Measurements from ENCODE around the gene CCNB1IP1.
"Not testable (repeated sequence)": the region's sequence is repeated elsewhere in the genome, so short reads cannot be mapped to it uniquely, and the experiment has no call there.

CCNB1IP1 gene

GRCh38 chr14:20341646-20342045 lies 8.6 kb upstream of the CCNB1IP1 start:
- no peak for ATAC-seq
- TF ChIP-seq ISL1 (CRISPR knock-in tag; IDR thresholded peaks at IDR 0.05) (no peak), TSHZ2 (CRISPR knock-in tag; IDR thresholded peaks at IDR 0.05) (no peak), TOX (CRISPR knock-in tag; IDR thresholded peaks at IDR 0.05; ENCODE audit: borderline replicate concordance) (no peak), ZFP3 (CRISPR knock-in tag; IDR thresholded peaks at IDR 0.05) (no peak), OSR1 (CRISPR knock-in tag; IDR thresholded peaks at IDR 0.05) (no peak), SNAI2 (CRISPR knock-in tag; IDR thresholded peaks at IDR 0.05) (no peak), CSDC2 (CRISPR knock-in tag; IDR thresholded peaks at IDR 0.05) (no peak), PATZ1 (CRISPR knock-in tag; IDR thresholded peaks at IDR 0.05; ENCODE audit: borderline replicate concordance) (no peak), ZNF70 (CRISPR knock-in tag; IDR thresholded peaks at IDR 0.05) (no peak), ESRRG (CRISPR knock-in tag; IDR thresholded peaks at IDR 0.05) (no peak), ZNF8 (CRISPR knock-in tag; IDR thresholded peaks at IDR 0.05) (no peak), RARB (CRISPR knock-in tag; IDR thresholded peaks at IDR 0.05) (no peak), ZFP30 (CRISPR knock-in tag; IDR thresholded peaks at IDR 0.05) (no peak), GLIS3 (CRISPR knock-in tag; IDR thresholded peaks at IDR 0.05) (no peak)

- not testable (repeated sequence) for ATAC-seq
Measured at GRCh38 chr14:20341032-20341431, 8.0 kb upstream of the CCNB1IP1 start.

- ATAC-seq, result no peak
- TF ChIP-seq ISL1 (CRISPR knock-in tag; IDR thresholded peaks at IDR 0.05), result no peak
- TF ChIP-seq ZC3H10 (CRISPR knock-in tag; IDR thresholded peaks at IDR 0.05), result no peak
- TF ChIP-seq PATZ1 (CRISPR knock-in tag; IDR thresholded peaks at IDR 0.05; ENCODE audit: borderline replicate concordance), result no peak
- no peak for TF ChIP-seq RARB (CRISPR knock-in tag; IDR thresholded peaks at IDR 0.05)
- TF ChIP-seq PPARA (CRISPR knock-in tag; IDR thresholded peaks at IDR 0.05; ENCODE audit: borderline replicate concordance), result no peak
- no peak for TF ChIP-seq ESRRG (CRISPR knock-in tag; IDR thresholded peaks at IDR 0.05)
- TF ChIP-seq ZNF565 (CRISPR knock-in tag; conservative IDR thresholded peaks at IDR 0.05; ENCODE audit: low read depth), result no peak
- no peak for TF ChIP-seq TSHZ2 (CRISPR knock-in tag; IDR thresholded peaks at IDR 0.05)
- TF ChIP-seq CREB5 (CRISPR knock-in tag; IDR thresholded peaks at IDR 0.05; ENCODE audit: low read depth), result no peak
- no peak for TF ChIP-seq POU6F1 (CRISPR knock-in tag; IDR thresholded peaks at IDR 0.05; ENCODE audit: borderline replicate concordance, low read depth)
- no peak for TF ChIP-seq CSDC2 (CRISPR knock-in tag; IDR thresholded peaks at IDR 0.05)
- TF ChIP-seq ZNF8 (CRISPR knock-in tag; IDR thresholded peaks at IDR 0.05), result no peak
- no peak for TF ChIP-seq GLIS3 (CRISPR knock-in tag; IDR thresholded peaks at IDR 0.05)
- no peak for TF ChIP-seq CSRNP3 (CRISPR knock-in tag; IDR thresholded peaks at IDR 0.05)
- no peak for TF ChIP-seq ZNF70 (CRISPR knock-in tag; IDR thresholded peaks at IDR 0.05)
- TF ChIP-seq TCF4 (CRISPR knock-in tag; IDR thresholded peaks at IDR 0.05; ENCODE audit: borderline replicate concordance), result no peak
- TF ChIP-seq SNAI2 (CRISPR knock-in tag; IDR thresholded peaks at IDR 0.05), result no peak
- TF ChIP-seq ZFP3 (CRISPR knock-in tag; IDR thresholded peaks at IDR 0.05), result no peak
Measured at GRCh38 chr14:20334017-20334416, 938 bp upstream of the CCNB1IP1 start.

Measured in SK-N-SH treated with all-trans-retinoic acid at 6 μM for 48 hours (cell line).